ENCODE measurements around the gene GPRIN1. TPM values are rescaled to one million over a fixed set of nuclear protein-coding genes. Genes with fewer than 3 reads are reported as not detected.
A peak's percentile ranks its signal among the peaks of the same experiment; 100 is the strongest.

Gene GPRIN1
- total RNA-seq, 1 donor from 2014 or later = 0.50 TPM

GRCh38 chr5:176589039-176589769 is 20.8 kb downstream of the GPRIN1 start:
- intact Hi-C loops (cut with micrococcal nuclease) = no loop called here
- no peak for ATAC-seq
- no peak for DNase-seq

DNA sequence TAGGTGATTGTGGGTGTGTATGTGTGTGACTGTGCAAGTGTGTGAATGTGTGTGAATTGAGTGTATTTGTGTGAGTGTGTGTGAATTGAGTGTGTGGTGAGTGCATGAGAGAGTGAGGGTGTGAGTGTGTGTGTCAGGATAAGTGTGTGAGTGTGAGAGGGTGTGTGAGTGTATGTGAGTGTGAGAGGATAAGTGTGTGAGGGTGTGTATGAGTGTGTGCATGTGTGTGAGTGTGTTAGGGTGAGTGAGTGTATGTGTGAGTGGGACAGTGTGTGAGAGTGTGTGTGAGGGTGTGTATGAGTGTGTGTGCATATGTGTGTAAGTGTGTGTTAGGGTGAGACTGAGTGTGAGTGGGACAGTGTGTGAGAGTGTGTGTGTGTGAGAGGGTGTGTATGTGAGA is 21.7 kb downstream of the GPRIN1 start:
- intact Hi-C loops (cut with micrococcal nuclease) = no loop called here
- no peak for ATAC-seq
- no peak for DNase-seq

- DNase-seq (no peak), ATAC-seq (no peak)
- intact Hi-C loops (cut with micrococcal nuclease) = no loop called here
Observed at GRCh38 chr5:176587398-176587797, 22.6 kb downstream of the GPRIN1 start.

DNA sequence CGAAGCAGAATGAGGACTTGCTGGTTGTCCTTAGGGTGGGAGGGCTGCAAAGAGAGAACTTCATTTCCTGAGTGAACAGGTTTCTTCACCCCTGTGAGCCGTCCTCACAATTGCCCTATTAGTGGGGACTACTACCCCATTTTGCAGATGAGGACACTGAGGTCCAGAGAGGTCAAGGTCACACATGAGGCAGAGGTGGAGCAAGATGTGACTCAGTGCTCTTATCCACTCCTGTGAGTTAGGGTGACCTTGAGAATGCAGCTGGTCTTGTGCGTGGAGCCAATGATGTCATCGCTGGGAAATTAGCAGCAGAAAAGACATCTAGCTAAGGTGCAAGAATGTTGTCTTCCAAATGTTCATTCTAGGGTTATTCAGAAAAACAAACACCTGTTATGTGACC is 26.9 kb downstream of the GPRIN1 start:
- intact Hi-C loops (cut with micrococcal nuclease) = no loop called here

DNA sequence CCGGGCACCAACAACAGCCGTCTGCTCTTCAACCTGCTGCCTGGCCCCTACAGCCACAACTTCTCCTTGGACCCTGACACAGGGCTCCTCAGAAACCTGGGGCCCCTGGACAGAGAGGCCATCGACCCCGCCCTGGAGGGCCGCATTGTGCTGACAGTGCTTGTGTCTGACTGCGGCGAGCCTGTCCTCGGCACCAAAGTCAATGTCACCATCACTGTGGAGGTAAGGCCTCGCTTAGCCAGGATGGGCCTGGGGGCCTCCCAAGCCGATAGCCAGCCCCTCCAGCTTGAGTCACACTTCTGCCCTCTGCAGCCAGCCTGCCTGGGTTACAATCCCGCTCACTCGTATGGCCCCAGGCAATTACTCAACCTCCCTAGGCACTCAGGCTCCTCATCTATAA is 28.6 kb downstream of the GPRIN1 start:
- intact Hi-C loops (cut with micrococcal nuclease) = no loop called here
- ATAC-seq = no peak
- no peak for DNase-seq

More for the DNA sequence above, 26.9 kb downstream of the GPRIN1 start:
- ATAC-seq (no peak), DNase-seq (no peak)

- intact Hi-C loops (cut with micrococcal nuclease) = no loop called here
- DNase-seq (no peak), ATAC-seq (no peak)
Observed at GRCh38 chr5:176579323-176579722, 30.6 kb downstream of the GPRIN1 start.

GRCh38 chr5:176578391-176578808 is 31.6 kb downstream of the GPRIN1 start:
- peak; percentile 58 for ATAC-seq

DNA sequence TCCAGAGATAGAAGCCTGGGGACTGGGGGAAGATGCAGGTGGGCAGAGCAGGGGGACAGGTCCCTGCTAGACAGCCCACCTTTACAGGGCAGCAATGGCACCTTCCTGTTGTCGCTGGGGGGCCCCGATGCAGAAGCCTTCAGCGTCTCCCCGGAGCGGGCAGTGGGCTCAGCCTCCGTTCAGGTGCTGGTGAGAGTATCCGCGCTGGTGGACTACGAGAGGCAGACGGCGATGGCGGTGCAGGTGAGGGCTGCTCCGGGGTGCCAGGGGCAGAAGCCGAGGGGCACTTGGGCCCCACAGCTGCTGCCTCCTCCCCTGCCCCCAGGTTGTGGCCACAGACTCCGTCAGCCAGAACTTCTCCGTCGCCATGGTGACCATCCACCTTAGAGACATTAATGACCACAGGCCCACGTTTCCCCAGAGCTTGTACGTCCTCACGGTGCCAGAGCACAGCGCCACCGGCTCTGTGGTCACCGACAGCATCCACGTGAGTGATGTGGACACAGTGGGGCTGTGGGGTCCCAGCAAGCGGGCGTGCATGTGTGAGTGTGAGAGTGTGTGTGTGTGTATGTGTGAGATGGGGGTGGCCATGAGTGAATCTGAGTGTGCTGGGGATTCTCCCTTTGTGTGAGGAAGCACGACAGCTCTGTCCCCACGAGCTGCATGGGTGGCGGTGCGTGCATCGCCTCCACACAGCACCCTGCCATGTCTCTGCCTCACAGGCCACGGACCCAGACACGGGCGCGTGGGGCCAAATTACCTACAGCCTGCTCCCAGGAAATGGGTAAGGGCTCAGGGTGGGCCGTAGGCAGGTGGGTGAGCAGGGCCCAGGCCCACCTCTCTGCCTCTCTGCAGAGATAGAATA is 32.4 kb downstream of the GPRIN1 start:
- ATAC-seq = no peak
- intact Hi-C loops (cut with micrococcal nuclease) = no loop called here

More at GRCh38 chr5:176578391-176578808, 31.6 kb downstream of the GPRIN1 start:
- peak; percentile 53 for DNase-seq
- intact Hi-C loops (cut with micrococcal nuclease) = no loop called here

GRCh38 chr5:176575488-176576422 is 34.2 kb downstream of the GPRIN1 start:
- no peak for DNase-seq
- no peak for ATAC-seq
- intact Hi-C loops (cut with micrococcal nuclease) = no loop called here

More for the DNA sequence above, 32.4 kb downstream of the GPRIN1 start:
- DNase-seq = no peak

GRCh38 chr5:176575066-176575465 is 34.9 kb downstream of the GPRIN1 start:
- ATAC-seq (no peak), DNase-seq (no peak)
- intact Hi-C loops (cut with micrococcal nuclease) = no loop called here

- ATAC-seq (no peak), DNase-seq (no peak)
- intact Hi-C loops (cut with micrococcal nuclease) = no loop called here
Observed at GRCh38 chr5:176574297-176574591, 35.7 kb downstream of the GPRIN1 start.

DNA sequence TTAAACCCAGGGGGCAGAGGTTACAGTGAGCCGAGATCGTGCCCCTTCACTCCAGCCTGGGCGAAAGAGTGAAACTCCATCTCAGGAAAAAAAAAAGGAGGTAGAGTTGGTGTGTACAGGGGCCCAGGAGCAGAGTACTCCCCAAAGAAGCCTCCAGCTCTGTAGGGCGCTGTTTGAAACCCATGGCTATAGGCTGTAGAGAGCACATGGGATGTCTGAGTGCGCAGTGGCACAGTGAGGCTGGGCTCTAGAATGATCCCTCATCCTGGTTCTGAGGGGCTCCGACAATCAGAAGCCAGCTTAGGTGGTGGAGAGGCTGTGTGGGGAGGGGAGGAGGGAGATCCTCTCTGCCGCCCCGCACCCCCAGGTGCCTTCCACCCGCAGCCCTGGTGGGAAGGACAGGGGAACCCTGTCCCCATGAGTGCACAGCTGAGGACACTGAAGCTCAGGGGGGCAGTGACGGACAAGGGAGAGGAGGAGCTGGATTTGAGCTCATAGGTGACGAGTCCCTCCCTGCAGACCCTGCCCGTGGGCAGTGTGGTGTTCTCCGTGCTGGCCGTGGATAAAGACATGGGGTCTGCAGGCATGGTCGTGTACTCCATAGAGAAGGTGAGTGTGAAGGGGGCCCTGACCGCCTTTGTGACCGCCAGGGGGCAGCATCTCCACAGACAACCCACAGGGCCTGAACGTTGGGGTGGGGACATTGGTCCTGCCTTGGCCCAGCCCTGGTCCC is 36.2 kb downstream of the GPRIN1 start:
- intact Hi-C loops (cut with micrococcal nuclease) = no loop called here

GRCh38 chr5:176570044-176570443 is 39.9 kb downstream of the GPRIN1 start:
- intact Hi-C loops (cut with micrococcal nuclease) = no loop called here
- ATAC-seq = no peak
- no peak for DNase-seq

More for the DNA sequence above, 36.2 kb downstream of the GPRIN1 start:
- ATAC-seq (peak; percentile 91), DNase-seq (peak; percentile 82)

DNA sequence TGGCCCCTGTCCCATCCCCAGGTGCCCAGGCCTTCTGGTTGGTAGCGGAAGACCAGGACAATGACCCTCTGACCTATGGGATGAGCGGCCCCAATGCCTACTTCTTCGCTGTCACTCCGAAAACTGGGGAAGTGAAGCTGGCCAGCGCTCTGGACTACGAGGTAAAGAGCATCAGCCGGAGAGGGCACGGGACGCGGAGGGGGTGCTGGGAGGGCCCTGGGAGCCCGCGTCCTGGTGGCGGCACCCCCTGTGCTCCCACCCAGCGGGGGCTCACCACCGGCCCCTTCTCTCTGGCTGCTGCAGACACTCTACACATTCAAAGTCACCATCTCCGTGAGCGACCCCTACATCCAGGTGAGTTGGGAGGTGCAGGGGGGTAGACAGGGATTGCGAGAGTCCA is 41.3 kb downstream of the GPRIN1 start:
- intact Hi-C loops (cut with micrococcal nuclease) = no loop called here
- ATAC-seq (no peak), DNase-seq (no peak)

GRCh38 chr5:176565760-176566288 is 44.1 kb downstream of the GPRIN1 start:
- intact Hi-C loops (cut with micrococcal nuclease) = no loop called here
- ATAC-seq = no peak
- no peak for DNase-seq

- intact Hi-C loops (cut with micrococcal nuclease) = no loop called here
- DNase-seq = no peak
- no peak for ATAC-seq
Observed at GRCh38 chr5:176564002-176564401, 46.0 kb downstream of the GPRIN1 start.

DNA sequence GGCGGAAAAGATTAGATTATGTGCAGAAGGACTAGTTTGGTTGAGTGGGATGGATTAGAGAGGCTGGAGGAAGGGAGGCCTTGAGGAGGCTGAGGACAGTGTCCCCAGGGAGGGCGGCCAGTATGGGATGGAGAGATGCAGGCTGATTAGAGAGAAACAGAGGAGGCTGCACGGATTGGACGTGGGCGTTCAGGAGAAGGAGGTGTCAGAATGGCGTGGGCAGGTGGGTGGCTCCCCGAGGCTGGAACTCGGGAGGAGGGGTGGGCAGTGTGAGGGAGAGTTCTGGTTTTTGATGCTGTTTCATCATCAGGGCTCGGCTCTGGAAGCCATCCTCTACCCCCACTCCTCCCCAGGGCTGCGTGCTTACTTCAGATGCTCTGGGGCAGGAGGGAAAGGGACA is 47.8 kb downstream of the GPRIN1 start:
- intact Hi-C loops (cut with micrococcal nuclease) = no loop called here
- ATAC-seq = no peak
- DNase-seq = no peak

DNA sequence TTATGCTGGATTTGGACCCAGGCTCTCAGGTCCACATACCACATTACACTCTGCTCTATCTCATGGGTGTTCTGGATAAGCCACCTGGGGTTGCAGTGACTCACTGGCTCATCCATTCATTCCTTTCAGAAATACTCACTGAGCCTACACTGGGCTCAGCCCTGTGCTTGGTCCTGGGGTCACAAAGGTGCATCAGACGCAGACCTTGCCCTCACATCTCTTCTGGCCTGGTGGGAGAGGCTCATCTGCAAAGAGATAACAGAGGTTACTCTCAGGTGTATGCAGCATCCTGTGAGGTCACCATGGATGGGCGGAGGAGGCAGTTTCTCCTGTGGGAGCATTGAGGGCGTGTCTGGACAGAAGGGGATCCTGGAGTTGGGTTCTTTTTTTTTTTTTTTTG is 48.7 kb downstream of the GPRIN1 start:
- ATAC-seq (no peak), DNase-seq (no peak)
- intact Hi-C loops (cut with micrococcal nuclease) = no loop called here

DNA sequence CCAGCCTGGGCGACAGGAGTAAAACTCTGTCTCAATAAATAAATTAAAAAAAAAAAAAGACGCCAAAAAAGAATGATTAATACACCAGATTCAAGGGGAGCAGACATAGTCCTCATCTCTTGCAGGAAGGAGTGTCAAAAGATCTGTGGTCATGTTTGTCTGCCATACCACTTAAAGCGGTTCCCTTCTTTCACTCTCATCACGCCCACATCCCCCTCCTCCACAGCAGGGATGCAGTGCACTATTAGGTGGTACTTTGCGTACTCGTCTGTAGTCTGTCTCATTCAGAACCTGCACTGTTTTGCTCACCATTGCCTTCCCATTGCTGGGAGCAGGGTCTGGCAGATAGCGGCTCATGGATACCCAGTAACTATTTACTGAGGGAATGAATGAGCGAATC is 49.6 kb downstream of the GPRIN1 start:
- ATAC-seq (no peak), DNase-seq (no peak)
- intact Hi-C loops (cut with micrococcal nuclease) = no loop called here

Data from left ventricle myocardium superior (tissue), 1 donor.